ENCODE results near the gene NHS.
"Not testable (repeated sequence)": the region's sequence is repeated elsewhere in the genome, so short reads cannot be mapped to it uniquely, and the experiment has no call there.

Gene NHS

DNA sequence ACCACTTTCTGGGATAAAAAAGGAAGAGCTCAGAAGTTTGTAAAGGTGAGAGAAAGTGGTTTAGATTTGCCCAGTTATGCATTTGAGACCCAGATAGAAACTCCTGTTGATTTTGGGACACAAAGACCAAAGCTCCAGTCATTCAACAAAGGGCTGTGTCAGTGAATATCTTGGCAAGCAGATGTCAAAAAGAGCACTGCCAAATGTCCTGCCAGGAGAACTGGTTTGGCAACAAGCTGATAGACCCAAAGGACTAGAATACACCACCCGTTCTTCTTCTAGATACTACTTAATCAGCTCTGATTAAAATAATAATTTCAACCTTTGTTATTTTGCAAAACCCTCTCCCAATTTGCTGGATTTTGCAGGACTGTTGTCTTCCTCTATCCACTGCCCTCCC lies 121.4 kb downstream of the NHS start:
- DNase-seq (ENCODE audit: low read depth) = no peak

DNA sequence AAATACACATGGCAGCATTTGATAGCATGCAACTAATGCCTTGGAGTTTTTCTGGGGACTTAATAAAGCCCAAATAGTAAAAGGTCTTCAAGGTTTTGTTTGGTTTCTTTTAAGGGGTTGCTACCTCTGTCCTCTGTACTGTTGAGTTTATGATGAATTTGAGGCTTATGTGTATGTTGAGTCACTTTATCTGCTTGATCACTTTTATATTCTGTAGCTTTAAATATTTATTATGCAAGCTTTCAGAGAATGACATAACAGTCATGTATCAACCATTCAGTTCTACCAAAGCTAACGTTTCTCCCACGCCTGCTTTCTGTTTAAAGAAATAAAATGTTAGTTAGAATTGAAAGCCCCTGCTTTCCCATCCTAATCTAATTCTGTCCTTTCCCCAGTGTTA lies 122.2 kb downstream of the NHS start:
- no peak for DNase-seq (ENCODE audit: low read depth)

DNA sequence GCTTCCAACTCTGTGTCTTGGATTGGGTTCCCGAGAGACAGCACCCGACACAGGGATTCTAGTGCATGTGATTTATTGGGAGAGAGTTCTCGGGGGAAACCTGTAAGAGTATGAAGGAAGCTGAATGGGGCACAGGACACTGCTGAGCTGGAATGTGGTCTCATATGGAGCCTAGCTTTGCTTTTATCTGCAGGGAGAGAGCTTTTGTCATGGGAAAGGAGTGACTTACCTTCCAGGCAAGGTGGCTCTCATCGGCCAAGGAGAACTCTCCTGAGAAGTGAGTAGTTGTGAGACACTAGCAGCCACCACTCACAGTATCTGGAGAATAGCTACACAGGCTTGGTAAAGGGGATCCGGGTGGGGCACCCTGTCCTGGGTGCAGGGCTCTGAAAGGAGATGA lies 124.5 kb downstream of the NHS start:
- no peak for DNase-seq (ENCODE audit: low read depth)

DNA sequence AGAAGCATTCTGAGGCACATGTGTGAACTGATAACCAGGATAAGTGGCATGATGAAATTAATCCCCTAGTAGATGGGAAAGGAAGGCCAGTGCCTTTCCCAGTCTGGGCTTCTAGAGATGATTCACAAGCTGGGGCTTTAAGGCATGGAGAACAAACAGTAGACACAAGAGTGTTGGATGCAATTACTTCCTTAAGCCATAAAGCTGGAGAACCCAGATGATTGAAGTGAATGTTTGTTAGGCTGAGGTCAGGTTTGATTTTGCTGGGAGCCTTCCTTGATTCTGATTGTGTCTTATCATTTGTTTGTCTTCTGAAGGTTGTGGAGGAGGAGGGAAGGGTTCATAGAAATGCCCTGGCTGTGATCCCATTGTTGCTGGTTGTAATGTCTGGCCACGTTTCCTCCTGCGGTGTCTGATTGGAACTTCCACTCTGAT lies 125.2 kb downstream of the NHS start:
- DNase-seq (ENCODE audit: low read depth) = no peak

DNA sequence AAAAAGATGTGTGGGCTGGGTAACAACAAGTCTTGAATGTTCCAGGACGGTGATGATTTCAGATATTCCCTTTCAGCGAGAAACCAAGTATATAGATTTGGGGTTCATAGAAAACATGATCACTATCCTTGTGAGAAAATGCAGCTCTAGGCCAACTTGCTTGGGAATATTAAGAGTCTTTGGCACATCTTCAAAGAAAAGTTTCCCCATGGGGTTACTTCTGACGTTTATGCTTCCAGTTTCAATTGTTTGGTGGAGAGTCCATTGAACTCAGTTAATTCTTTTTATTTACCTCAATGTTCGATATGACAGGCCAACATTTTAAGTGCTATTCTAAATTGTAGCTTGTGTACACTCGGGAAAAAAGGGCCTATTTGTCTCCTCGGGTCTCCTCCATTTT lies 126.7 kb downstream of the NHS start:
- no peak for DNase-seq (ENCODE audit: low read depth)

DNA sequence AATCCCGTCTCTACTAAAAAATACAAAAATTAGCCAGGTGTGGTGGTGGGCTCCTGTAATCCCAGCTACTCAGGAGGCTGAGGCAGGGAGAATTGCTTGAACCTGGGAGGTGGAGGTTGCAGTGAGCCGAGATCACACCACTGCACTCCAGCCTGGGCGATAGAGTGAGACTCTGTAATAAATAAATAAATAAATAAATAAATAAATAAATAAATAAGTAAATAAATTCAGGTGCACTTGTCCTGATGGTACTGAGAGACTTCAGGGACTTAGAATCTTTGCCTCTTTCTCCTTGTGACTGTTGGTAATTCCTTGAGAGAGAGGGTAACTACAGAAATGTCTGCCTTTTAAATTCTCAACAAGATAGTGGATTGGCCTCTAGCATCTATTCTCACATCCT lies 131.4 kb downstream of the NHS start:
- not testable (repeated sequence) for DNase-seq (ENCODE audit: low read depth)

DNA sequence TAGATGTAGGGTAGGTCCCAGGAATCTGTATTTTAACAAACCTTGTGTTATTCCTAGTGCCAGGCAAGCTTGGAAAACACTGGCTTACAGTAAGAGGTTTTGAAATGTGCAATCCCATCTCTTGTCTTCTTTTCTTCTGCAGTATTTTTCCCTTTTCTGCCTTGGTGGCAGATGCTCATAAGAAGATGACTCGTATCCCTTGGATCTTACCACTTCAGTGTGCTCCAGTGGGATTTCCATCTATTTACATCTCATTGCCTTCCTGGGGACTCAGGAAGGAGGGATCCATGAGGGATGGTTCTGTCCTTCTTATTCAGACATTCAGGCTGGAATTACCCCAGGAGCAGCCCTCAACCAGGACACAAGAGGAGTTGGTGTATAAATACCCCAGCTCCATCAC lies 136.6 kb downstream of the NHS start:
- DNase-seq (ENCODE audit: low read depth) = no peak

DNA sequence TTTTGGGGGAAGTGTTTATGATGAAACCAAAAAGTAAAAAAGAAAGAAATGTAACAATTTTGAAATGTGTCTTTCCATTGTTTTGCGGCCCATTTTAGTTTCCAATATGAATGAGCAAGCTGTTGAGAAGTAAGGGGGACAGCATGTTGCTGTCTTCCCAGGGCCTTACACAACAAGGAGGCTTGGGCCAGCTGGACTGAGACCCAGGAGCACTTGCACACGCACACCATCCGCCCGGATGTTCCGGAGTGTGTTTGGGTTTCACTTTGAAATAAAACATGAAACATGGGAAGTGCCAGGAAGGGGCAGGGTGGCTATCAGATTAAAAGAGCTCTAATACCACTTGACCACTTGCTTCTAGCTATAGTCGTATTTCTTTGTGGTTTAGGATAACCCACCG lies 144.4 kb downstream of the NHS start:
- no peak for DNase-seq (ENCODE audit: low read depth)

DNA sequence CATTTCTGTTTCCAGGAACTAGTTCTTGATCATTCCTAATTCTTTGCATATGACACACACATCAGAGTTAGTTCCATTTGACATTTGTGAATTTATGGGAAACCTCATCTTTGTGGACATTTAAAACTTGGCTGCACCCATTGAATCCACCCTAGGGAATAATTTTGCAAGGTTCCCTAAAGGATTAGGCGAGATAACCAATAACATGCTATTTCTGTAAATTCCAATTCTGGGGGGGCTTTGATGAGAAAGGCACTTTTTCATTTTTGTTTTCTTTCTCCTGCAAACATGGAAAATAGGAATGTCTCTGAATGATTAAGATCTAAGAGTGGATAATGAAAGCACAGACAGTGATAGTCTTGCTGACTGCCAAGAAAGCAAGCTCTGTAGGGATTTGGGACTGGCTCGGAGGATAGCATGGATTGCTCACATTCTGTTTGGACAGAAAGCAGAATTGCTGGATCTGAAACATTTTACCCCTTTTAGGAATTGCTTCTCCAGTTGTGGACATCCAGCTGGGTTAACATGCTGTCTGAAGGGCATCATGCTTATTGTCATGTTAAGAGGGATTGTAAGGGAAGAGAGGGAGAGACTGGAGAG lies 145.1 kb downstream of the NHS start:
- DNase-seq (ENCODE audit: low read depth) = no peak

DNA sequence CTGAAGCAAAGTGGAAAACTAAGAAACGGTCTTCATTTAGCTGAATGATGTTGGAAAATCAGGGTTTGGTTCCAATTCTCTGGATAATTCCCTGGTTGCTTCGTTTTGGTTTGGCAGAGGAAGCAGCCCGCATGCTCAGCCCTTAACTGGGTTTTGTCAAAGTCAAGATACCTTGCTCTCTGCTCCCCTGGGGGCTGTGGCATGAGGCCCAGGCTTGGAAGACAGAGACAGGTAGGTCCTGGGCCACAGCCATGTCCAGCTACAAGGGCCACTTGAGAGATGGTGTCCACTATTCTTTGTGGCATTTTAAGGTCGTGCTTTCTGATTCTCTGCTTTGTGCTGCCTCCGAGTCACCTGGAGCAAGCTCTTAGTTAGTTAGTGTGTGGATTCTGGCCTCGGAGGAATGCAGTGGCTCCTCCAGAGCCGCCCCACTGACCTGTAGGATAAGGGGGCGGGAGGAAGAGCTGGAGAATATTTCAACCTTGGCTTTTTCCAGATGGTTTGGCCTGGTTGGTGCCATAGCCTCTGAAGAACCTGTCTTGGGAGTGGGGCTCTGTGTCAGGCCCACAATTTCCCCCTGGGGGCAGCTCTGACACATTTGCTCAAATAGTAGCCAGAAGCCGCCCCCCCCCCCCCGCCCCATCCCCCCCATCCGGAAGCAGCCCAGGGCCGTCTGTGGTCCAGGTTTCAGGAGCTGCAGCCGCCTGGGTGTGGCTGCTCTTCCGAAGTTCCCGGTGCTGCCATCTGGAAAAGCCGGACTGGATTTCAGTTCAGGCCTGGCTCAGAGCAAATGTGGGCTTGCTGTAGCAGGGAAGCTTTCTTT lies 147.1 kb downstream of the NHS start:
- no peak for DNase-seq (ENCODE audit: low read depth)

DNA sequence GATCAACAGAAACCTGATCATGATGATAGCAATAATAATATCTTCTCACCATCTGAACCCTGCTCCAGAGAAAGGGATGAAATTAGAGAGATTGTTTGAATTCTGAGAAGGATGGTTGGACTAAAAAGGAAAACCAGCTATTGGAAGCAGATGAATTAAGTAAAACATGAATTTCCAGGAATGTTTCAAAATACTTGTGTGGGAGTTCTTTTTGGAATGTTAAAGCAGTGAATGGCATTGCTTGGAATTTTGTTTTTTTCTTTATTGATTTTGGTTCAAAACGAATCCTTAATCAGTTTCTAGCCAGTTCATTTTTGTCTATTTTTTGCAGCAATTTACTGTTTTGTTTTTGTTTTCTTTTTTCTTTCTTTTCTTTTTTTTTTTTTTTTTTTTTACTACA lies 150.3 kb downstream of the NHS start:
- no peak for DNase-seq (ENCODE audit: low read depth)

DNA sequence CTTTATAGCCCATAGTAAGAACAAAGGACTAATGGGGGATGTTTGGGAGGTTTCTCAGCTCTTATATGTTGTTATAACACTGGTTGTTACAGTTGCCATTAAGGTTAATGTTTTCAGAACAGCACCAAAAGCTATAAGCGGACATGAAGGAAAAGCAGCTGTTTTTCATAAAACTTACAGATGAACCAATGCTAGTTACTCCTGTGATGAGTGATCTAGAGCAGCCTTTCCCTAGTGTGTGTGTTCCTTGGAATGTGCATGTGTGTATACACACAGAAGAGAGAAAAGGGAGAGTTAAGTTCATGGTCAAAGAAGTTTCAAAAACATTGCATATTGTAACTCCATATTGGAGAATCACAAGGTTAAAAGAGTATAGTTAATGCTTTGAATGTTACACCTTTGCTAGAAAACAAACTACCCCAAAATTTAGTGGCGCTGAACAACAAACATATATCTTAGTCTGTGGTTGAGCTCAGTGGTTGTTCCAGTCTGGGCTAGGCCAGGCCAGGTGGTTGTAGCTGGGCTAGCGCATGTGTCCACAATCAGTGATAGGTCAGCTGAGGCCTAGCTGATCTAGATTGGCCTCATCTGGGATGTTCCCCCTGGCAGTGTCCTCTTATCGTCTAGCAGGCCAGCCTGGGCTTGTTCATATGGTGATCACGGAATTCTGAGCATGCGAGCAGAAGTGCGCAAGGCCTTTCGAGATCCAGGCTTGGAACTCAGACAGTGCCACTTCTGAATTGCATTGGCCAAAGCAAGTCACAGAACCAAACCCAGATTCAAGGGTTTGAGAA lies 151.0 kb downstream of the NHS start:
- no peak for DNase-seq (ENCODE audit: low read depth)

DNA sequence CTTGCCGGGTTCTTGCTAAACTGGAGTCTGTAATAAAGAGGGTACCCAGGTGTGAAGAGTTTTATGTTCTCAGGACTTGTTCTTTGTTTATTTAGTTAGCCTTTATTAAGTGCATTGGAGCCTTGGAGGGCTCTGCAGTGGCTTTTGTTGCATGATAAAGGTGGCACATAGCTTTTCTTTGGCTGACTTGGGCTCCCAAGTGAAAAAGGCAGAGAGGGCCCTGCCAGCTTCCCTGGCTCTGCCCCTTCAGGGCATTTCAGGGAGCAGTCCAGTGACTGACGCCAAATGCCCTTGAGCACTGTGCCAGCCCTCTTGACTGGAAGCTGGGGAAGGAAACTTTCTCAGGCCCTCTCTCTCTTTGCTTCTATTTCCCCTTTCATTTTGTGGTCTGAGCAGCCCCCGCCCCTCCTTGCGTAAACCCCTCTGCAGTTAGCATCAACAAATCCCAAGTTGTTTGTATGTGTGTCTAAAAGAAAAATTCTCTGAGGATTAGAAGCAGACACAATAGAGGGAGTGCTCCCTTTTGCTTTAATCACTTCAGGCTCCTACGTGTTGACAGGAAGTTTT lies 152.2 kb downstream of the NHS start:
- DNase-seq (ENCODE audit: low read depth) = no peak

DNA sequence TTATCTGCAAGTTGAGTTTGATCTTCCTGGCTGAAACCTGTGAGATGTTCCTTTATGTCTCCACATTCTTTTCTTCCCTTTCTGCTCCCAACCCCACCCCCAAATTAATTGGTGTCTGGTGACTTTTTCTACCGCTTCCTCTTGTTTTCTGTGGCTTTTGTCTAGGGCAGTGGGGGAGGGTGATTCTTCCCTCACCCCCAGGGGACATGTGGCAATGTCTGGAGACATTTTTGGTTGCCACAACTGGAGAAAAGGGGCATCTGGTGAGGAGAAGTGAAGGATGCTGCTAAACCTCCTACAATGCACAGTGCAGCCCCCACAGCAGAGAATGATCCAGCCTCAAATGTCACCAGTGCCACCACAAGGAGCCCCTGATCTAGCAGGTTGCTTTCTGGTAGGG lies 152.9 kb downstream of the NHS start:
- DNase-seq (ENCODE audit: low read depth) = no peak

DNA sequence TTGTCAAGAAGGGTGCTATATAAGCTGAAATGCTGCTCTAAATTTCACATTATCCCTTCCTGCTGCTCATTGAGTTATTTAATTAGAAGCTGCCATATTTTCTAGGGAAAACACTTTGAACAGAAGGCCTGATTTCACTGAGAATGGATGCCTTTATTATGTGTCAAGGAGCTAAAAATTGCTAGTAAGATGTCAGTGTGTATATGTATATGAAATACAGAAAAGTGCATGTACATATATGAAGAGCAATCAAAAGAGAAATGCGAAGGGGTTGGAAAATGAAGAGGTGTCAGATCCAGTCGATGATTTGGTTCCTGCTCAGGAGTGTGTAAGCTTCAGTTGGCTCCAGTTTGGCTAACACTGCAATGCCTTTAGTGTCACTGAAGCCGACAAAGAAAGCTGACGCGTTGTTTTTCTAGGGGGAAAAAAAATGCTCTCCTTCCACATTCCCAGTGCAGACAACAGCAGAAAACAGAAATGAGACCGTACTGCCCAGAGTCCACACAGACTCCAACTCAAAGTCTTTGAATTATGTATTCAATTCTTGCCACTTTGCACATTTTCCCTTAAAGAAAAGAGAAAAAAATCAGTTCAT lies 154.2 kb downstream of the NHS start:
- no peak for DNase-seq (ENCODE audit: low read depth)

DNA sequence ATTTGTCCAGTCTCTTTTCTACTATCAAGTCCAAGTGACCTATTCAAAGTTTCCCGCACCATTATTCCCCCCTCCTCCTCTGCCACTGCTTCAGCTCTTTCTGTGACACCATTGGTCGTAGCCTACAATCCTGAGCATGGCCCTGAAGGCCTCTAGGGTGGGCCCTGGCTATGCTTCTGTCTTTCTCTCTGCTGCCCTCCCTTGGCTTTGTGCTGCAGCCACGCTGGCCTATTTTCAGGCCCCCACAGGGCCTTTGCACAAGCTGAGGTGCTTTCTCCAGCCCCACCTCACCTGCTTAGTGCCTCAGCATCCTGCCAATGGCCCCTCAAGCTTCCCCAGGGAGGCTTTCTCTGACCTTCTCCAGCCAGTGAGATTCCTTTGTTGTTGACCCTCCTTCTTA lies 156.5 kb downstream of the NHS start:
- DNase-seq (ENCODE audit: low read depth) = no peak

DNA sequence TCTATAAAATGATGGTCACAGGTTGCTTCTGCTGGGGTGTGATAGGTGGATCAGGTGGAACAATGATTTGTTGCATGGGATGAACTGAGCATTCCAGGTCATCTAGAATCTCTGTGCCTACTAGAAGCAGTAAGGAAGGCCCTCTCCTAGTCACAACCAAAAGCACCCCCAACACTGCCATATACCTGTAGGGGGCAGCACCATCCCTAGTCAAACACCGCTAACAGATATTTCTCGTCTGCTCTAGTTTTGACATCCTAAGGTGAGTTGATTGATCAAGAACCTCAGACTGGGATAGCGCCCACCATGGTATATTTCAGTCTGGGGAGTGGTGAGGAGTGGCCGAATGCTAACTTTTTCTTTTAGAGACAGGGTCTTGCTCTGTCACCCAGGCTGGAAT lies 160.2 kb downstream of the NHS start:
- DNase-seq (ENCODE audit: low read depth) = no peak

DNA sequence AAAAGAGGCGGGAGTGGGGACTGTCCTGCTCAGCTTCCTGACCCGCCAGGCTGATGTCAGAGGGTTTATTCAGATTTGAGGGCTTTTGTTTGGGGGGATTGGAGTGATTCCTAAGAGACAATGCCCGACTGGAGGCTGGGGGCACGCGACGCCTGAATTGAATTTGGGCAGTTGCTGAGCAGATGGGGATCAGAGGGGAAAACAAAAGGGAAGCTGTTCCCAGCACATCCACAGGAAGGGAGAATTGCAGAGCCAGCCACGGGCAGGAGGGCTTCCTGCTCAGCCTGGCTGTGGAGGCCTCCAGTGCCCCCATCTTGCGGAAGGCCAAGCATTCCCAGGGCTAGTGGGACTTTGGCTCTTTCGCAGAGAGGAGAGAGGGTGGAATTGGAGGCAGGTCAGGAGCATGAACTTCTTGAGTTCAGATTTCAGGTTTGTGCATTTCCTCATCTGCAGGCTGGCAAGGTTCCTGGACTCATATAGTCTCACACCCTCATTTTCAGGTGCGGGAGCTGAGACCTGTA lies 162.8 kb downstream of the NHS start:
- DNase-seq (ENCODE audit: low read depth) = no peak

DNA sequence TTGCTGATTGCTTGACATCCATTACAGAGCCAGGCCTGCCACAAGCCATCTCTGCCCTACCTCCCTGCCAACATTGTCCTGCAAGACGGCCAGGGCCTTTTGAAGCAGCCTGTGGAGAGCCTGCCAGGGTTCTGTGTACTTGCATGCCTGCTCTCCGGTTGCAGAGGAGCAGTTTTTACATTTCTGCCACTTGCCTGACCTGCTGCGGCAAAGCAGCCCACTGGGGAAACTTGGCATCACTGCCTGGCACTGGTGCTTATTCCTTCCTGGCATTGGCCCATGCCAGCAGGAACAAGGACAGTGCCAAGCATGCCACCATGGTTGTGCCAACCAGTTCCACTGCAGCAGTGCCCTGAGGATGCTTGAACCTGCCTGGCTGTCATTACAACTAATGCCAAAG lies 167.1 kb downstream of the NHS start:
- DNase-seq (ENCODE audit: low read depth) = no peak

DNA sequence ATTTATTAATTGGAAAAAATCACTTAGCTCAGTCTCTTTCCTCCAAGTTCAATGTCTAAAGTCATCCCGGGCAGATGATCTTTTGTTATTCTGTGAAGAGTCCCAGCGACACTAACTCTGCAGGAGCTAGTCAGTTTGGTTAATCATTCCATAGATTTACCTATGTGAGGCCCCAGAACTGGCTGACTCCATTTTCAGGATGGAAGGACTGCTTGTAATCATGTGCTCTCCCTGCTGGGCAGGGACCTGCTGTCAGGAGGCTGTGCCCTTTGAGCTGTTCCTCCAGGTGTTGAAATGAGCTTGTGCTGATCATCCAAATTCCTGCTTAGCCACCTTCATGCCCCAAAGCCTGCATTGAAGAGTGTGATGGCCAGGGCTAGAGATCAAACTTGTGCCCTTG lies 169.8 kb downstream of the NHS start:
- DNase-seq (ENCODE audit: low read depth) = no peak

DNA sequence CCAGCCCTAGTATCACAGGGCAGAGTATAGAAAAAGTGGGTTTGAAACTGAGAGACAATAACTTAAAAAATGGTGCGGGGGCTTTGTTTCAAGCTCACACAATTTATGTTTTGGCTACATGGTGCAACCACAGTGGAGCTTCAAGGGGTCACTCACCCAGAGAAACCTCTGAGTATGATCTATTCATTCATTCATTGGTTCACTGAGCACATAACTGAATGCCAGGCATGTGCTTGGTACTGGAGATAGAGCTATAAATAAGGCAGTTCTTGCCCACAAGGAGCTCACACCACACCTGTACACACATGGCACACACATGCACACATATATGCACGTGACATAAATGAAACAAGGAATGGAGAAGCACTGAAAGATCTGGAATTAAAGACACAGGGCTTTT lies 171.4 kb downstream of the NHS start:
- DNase-seq (ENCODE audit: low read depth) = no peak

DNA sequence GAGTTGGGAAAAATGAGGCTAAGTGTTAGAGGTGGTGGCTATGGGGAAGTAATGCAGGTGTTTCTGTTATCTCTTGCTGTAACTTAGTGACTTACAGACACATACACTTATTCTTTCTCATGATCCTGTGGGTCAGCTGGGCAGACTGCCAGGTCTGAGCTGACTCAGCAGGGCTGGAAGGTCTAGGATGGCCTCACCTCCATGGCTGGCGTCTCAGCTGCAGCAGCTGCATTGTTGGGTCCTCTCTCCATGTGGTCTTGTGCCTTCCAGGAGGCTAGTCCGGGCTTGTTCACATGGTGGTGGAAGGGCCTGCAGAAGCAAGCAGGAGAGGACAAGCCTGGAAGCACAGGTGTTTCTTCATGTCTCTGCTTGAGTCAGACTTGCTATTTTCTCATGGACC lies 172.7 kb downstream of the NHS start:
- no peak for DNase-seq (ENCODE audit: low read depth)

Measured in CMK (cell line).